GM23338 (cell line): ENCODE results near the gene ABCF3. TPM values are rescaled to one million over a fixed set of nuclear protein-coding genes. Genes with fewer than 3 reads are reported as not detected.

ENCODE experiments used
- ATAC-seq: fragments of 200-7000 bp; cut with Tn5 transposase; 3 replicates; pipeline ENCODE4 v1.9.1; 2020
- DNase-seq: peaks from one replicate; pipeline ENCODE4 v3.0.0-alpha.2; 2015; ENCODE audit warnings: low spot score
- H2AFZ ChIP-seq: fragments of 200-600 bp; sonication (generic); 2 replicates; pipeline ENCODE4 v1.8.0; 2016; ENCODE audit warnings: antibody characterized with exemption, mild to moderate bottlenecking, moderate library complexity
- H3F3A ChIP-seq: fragments of 200-600 bp; sonication (generic); replicated peaks from 2 replicates; pipeline ENCODE4 v1.8.0; 2017; ENCODE audit warnings: antibody characterized with exemption, mixed run types, low read depth
- H3K27ac ChIP-seq: fragments of 200-600 bp; sonication (generic); 2 replicates; pipeline ENCODE4 v1.6.1; 2016; ENCODE audit warnings: low read depth
- H3K27me3 ChIP-seq: fragments of 200-600 bp; sonication (generic); 2 replicates; pipeline ENCODE4 v1.8.0; 2016; ENCODE audit warnings: mild to moderate bottlenecking, mixed run types, moderate library complexity; ENCODE audit not compliant: insufficient read depth
- H3K36me3 ChIP-seq: fragments of 200-600 bp; sonication (generic); 2 replicates; pipeline ENCODE4 v1.8.0; 2016; ENCODE audit warnings: mild to moderate bottlenecking; ENCODE audit not compliant: insufficient read depth
- H3K4me1 ChIP-seq: fragments of 200-600 bp; sonication (generic); 2 replicates; pipeline ENCODE4 v1.8.0; 2016; ENCODE audit warnings: mild to moderate bottlenecking, moderate library complexity; ENCODE audit not compliant: insufficient read depth
- H3K4me2 ChIP-seq: fragments of 200-600 bp; sonication (generic); 2 replicates; pipeline ENCODE4 v1.7.1; 2017; ENCODE audit warnings: mixed run types
- H3K4me3 ChIP-seq: fragments of 200-600 bp; sonication (generic); 2 replicates; pipeline ENCODE4 v1.6.1; 2016; ENCODE audit warnings: mixed run types
- H3K79me2 ChIP-seq: fragments of 200-600 bp; sonication (generic); replicated peaks from 2 replicates; pipeline ENCODE4 v1.8.0; 2017; ENCODE audit warnings: mild to moderate bottlenecking; ENCODE audit not compliant: insufficient read depth
- H3K9me2 ChIP-seq: fragments of 200-600 bp; sonication (generic); 2 replicates; pipeline ENCODE4 v1.8.0; 2017; ENCODE audit not compliant: insufficient read depth
- H4K20me1 ChIP-seq: fragments of 200-600 bp; sonication (generic); replicated peaks from 2 replicates; pipeline ENCODE4 v1.8.0; 2017; ENCODE audit warnings: mild to moderate bottlenecking; ENCODE audit not compliant: insufficient read depth
- H3K27ac Mint-ChIP-seq: 2 replicates; pipeline ENCODE4 v1.8.0; 2020; ENCODE audit warnings: inconsistent platforms, mild to moderate bottlenecking, moderate library complexity, mixed read lengths
- H3K27me3 Mint-ChIP-seq: 3 replicates; pipeline ENCODE4 v1.8.0; 2022; ENCODE audit warnings: low read depth, mild to moderate bottlenecking, moderate library complexity, mixed read lengths, inconsistent platforms; ENCODE audit not compliant: insufficient read depth, poor library complexity
- H3K36me3 Mint-ChIP-seq: 3 replicates; pipeline ENCODE4 v1.8.0; 2021; ENCODE audit warnings: low read depth, mild to moderate bottlenecking, inconsistent platforms, moderate library complexity, mixed read lengths
- H3K4me1 Mint-ChIP-seq: 3 replicates; pipeline ENCODE4 v1.8.0; 2020; ENCODE audit warnings: mild to moderate bottlenecking, inconsistent platforms, mixed read lengths
- H3K4me3 Mint-ChIP-seq: 3 replicates; pipeline ENCODE4 v1.8.0; 2021; ENCODE audit warnings: moderate library complexity, mild to moderate bottlenecking, inconsistent platforms, mixed read lengths
- H3K9me3 Mint-ChIP-seq: 3 replicates; pipeline ENCODE4 v1.8.0; 2020; ENCODE audit warnings: moderate library complexity, mild to moderate bottlenecking, inconsistent platforms, mixed read lengths
- CREB1 ChIP-seq: fragments of 250-450 bp; sonication (Bioruptor Pico); IDR thresholded peaks from 2 replicates; pipeline ENCODE4 v1.5.0; 2020; ENCODE audit warnings: low read depth, mild to moderate bottlenecking, moderate library complexity
- CTCF ChIP-seq, 2 experiments: fragments of 200-600 bp in 1 of 2; sonication (generic) in 1 of 2; conservative IDR thresholded peaks; 2 replicates each; pipeline versions ENCODE4 v1.5.1 to v1.6.1; 2016 to 2017; ENCODE audit warnings: antibody characterized with exemption in 2 of 2, low read depth in 2 of 2, mild to moderate bottlenecking in 2 of 2, moderate library complexity in 1 of 2
- ETS1 ChIP-seq: IDR thresholded peaks from 2 replicates; pipeline ENCODE4 v1.6.1; 2016; ENCODE audit warnings: antibody characterized with exemption
- EZH2 ChIP-seq: fragments of 200-600 bp; sonication (generic); IDR thresholded peaks from one replicate; pipeline ENCODE4 v1.8.0; 2017; ENCODE audit warnings: antibody characterized with exemption, mild to moderate bottlenecking, low read depth; ENCODE audit not compliant: unreplicated experiment
- EZH2phosphoT487 ChIP-seq: fragments of 200-600 bp; sonication (generic); IDR thresholded peaks from one replicate; pipeline ENCODE4 v1.8.1; 2018; ENCODE audit warnings: antibody characterized with exemption; ENCODE audit not compliant: unreplicated experiment
- JUNB ChIP-seq: IDR thresholded peaks from one replicate; pipeline ENCODE4 v1.6.1; 2016; ENCODE audit warnings: antibody characterized with exemption; ENCODE audit not compliant: unreplicated experiment
- NANOG ChIP-seq: IDR thresholded peaks from 2 replicates; pipeline ENCODE4 v1.6.1; 2016; ENCODE audit warnings: antibody characterized with exemption, borderline replicate concordance
- POLR2AphosphoS5 ChIP-seq: IDR thresholded peaks from 2 replicates; pipeline ENCODE4 v1.6.1; 2016; ENCODE audit warnings: antibody characterized with exemption, low read depth
- REST ChIP-seq: IDR thresholded peaks from one replicate; pipeline ENCODE4 v1.6.1; 2018; ENCODE audit warnings: antibody characterized with exemption; ENCODE audit not compliant: unreplicated experiment
- STAT1 ChIP-seq: IDR thresholded peaks from one replicate; pipeline ENCODE4 v1.6.1; 2016; ENCODE audit warnings: antibody characterized with exemption; ENCODE audit not compliant: unreplicated experiment
- ZNF114 ChIP-seq: fragments of 250-450 bp; sonication (Bioruptor Pico); IDR thresholded peaks from 2 replicates; pipeline ENCODE4 v1.5.0; 2020; ENCODE audit warnings: mild to moderate bottlenecking, moderate library complexity
- ZNF331 ChIP-seq: fragments of 250-450 bp; sonication (Bioruptor Pico); IDR thresholded peaks from 2 replicates; pipeline ENCODE4 v1.5.0; 2020; ENCODE audit warnings: low read depth, mild to moderate bottlenecking, moderate library complexity
- ZNF462 ChIP-seq: fragments of 250-450 bp; sonication (Bioruptor Pico); IDR thresholded peaks from 2 replicates; pipeline ENCODE4 v1.5.0; 2020; ENCODE audit warnings: mild to moderate bottlenecking, moderate library complexity
- polyA plus RNA-seq: library from polyadenylated mRNA; unstranded; fragments of >200 nt; fragmentation: Nextera tagmentation; extraction: Ambion mirVana; gene quantifications from 2 replicates; pipeline ENCODE4 v1.2.1, GENCODE V29; 2016
- total RNA-seq: library from RNA; depleted of rRNA; stranded (reverse); fragments of >200 nt; shearing (Covaris generic); gene quantifications from 2 replicates; pipeline ENCODE4 v1.2.3, GENCODE V29; 2014

ABCF3 gene
- total and polyA plus RNA-seq, 2 experiments from 2014 or later = 33.4 to 48.9 TPM

- peaks cover 35% of the 10 kb centered on the region for H3K4me1 Mint-ChIP-seq
- no peak overlapping the region for H3K4me3 Mint-ChIP-seq
- no peak overlapping the region for H3K27ac Mint-ChIP-seq
- no peaks in the 10 kb centered on the region for H3K9me2 ChIP-seq
- H3K36me3 Mint-ChIP-seq = peaks cover 84% of the 10 kb centered on the region
- no peaks in the 10 kb centered on the region for H3K27me3 ChIP-seq
- H3K4me3 ChIP-seq = no peak overlapping the region
- no peak for TF ChIP-seq ZNF462 (CRISPR knock-in tag)
- TF ChIP-seq STAT1 = no peak
- TF ChIP-seq EZH2phosphoT487 = no peak
- TF ChIP-seq ZNF331 (CRISPR knock-in tag) = no peak
- TF ChIP-seq ETS1 = no peak
- TF ChIP-seq JUNB = no peak
- no peak for TF ChIP-seq EZH2
- no peak for TF ChIP-seq REST
- TF ChIP-seq CTCF (conservative IDR thresholded peaks at IDR 0.05; ENCODE audit: low read depth in 2 of 2) = no peak
- TF ChIP-seq NANOG = no peak
- no peak for TF ChIP-seq POLR2AphosphoS5
- TF ChIP-seq ZNF114 (CRISPR knock-in tag) = no peak
- no peak for TF ChIP-seq CREB1 (CRISPR knock-in tag)
- no peaks in the 10 kb centered on the region for H3K9me3 Mint-ChIP-seq
- peaks cover 37% of the 10 kb centered on the region for H3K79me2 ChIP-seq
- H3K4me2 ChIP-seq = no peak overlapping the region
- H3K27me3 Mint-ChIP-seq = peaks cover 10% of the 10 kb centered on the region
- peaks cover 28% of the 10 kb centered on the region for H3K36me3 ChIP-seq
- H3K4me1 ChIP-seq = peaks cover 24% of the 10 kb centered on the region
- no peak overlapping the region for H2AFZ ChIP-seq
- H3F3A ChIP-seq = peaks cover 11% of the 10 kb centered on the region; the same call in 1 of the 2 replicates
- ATAC-seq (no peak), DNase-seq (no peak)
- H3K27ac ChIP-seq = no peak overlapping the region
- H4K20me1 ChIP-seq = peaks cover 4% of the 10 kb centered on the region
Observed at GRCh38 chr3:184180165-184180564, 5.8 kb upstream of the ABCF3 start.
